Esophagus muscularis mucosa (tissue), 3 donors: ENCODE measurements around the gene PDS5A.

Experiments used
- POLR2A ChIP-seq: fragments of 450-650 bp; IDR thresholded peaks from one replicate; pipeline ENCODE4 v1.6.1; 2017; ENCODE audit warnings: antibody characterized with exemption, moderate library complexity, mild to moderate bottlenecking, low read depth
- POLR2AphosphoS5 ChIP-seq, 2 donors: sonication (generic); formaldehyde crosslinking; IDR thresholded peaks; one replicate each; pipeline ENCODE4 v1.6.1; 2017; ENCODE audit warnings: antibody characterized with exemption in 2 of 2
- TF ChIP-seq, protein P1 (sequence below), 3 experiments: fragments of 200-600 bp in 2 of 3; fragments of 450-650 bp in 1 of 3; sonication (generic) in 2 of 3; IDR thresholded peaks; one replicate each; pipeline ENCODE4 v1.5.1; 2017 to 2019; ENCODE audit warnings: antibody characterized with exemption in 3 of 3, mild to moderate bottlenecking in 2 of 3, moderate library complexity in 1 of 3

GRCh38 chr4:39913471-39913870, 64.2 kb downstream of the PDS5A start:
- TF ChIP-seq, protein P1, sequence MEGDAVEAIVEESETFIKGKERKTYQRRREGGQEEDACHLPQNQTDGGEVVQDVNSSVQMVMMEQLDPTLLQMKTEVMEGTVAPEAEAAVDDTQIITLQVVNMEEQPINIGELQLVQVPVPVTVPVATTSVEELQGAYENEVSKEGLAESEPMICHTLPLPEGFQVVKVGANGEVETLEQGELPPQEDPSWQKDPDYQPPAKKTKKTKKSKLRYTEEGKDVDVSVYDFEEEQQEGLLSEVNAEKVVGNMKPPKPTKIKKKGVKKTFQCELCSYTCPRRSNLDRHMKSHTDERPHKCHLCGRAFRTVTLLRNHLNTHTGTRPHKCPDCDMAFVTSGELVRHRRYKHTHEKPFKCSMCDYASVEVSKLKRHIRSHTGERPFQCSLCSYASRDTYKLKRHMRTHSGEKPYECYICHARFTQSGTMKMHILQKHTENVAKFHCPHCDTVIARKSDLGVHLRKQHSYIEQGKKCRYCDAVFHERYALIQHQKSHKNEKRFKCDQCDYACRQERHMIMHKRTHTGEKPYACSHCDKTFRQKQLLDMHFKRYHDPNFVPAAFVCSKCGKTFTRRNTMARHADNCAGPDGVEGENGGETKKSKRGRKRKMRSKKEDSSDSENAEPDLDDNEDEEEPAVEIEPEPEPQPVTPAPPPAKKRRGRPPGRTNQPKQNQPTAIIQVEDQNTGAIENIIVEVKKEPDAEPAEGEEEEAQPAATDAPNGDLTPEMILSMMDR (IDR thresholded peaks at IDR 0.05) = no peak
- TF ChIP-seq POLR2A (no peak), POLR2AphosphoS5 (IDR thresholded peaks at IDR 0.05) (no peak)
